Ishikawa (cell line): Measurements from ENCODE around the gene BANP.

Experiments
- CEBPB ChIP-seq: IDR thresholded peaks from 2 replicates; pipeline ENCODE4 v1.6.1; 2012
- CREB1 ChIP-seq: IDR thresholded peaks from 2 replicates; pipeline ENCODE4 v1.6.1; 2012; ENCODE audit warnings: low read depth
- EGR1 ChIP-seq: IDR thresholded peaks from 2 replicates; pipeline ENCODE4 v1.6.1; 2012
- EP300 ChIP-seq: IDR thresholded peaks from 2 replicates; pipeline ENCODE4 v1.6.1; 2012; ENCODE audit warnings: borderline replicate concordance
- FOXM1 ChIP-seq: IDR thresholded peaks from 2 replicates; pipeline ENCODE4 v1.6.1; 2012; ENCODE audit warnings: low read depth, borderline replicate concordance
- MAX ChIP-seq: IDR thresholded peaks from 2 replicates; pipeline ENCODE4 v1.6.1; 2012
- NFIC ChIP-seq: IDR thresholded peaks from 2 replicates; pipeline ENCODE4 v1.6.1; 2012
- RAD21 ChIP-seq: IDR thresholded peaks from 2 replicates; pipeline ENCODE4 v1.6.1; 2012; ENCODE audit warnings: low read depth
- REST ChIP-seq: IDR thresholded peaks from 2 replicates; pipeline ENCODE4 v1.6.1; 2012; ENCODE audit warnings: low read depth, mild to moderate bottlenecking
- TAF1 ChIP-seq: IDR thresholded peaks from 2 replicates; pipeline ENCODE4 v1.6.1; 2012; ENCODE audit warnings: low read depth, mild to moderate bottlenecking
- TCF12 ChIP-seq: IDR thresholded peaks from 2 replicates; pipeline ENCODE4 v1.6.1; 2012; ENCODE audit warnings: low read depth
- TEAD4 ChIP-seq: IDR thresholded peaks from 2 replicates; pipeline ENCODE4 v1.6.1; 2012
- USF1 ChIP-seq: IDR thresholded peaks from 2 replicates; pipeline ENCODE4 v1.6.1; 2012
- YY1 ChIP-seq: IDR thresholded peaks from 2 replicates; pipeline ENCODE4 v1.6.1; 2012; ENCODE audit warnings: low read depth
- ZBTB7A ChIP-seq: IDR thresholded peaks from 2 replicates; pipeline ENCODE4 v1.6.1; 2012; ENCODE audit warnings: low read depth

The BANP gene

GRCh38 chr16:87918338-87918737 lies 32.9 kb upstream of the BANP start:
- TF ChIP-seq TAF1 (no peak), CREB1 (no peak), YY1 (no peak), RAD21 (no peak), REST (no peak), NFIC (no peak)

GRCh38 chr16:87918866-87919680 lies 32.2 kb upstream of the BANP start:
- TF ChIP-seq NFIC = no peak

GRCh38 chr16:87919681-87919994 lies 31.6 kb upstream of the BANP start:
- TF ChIP-seq FOXM1 (no peak), REST (no peak), EGR1 (no peak), EP300 (no peak), RAD21 (no peak), YY1 (no peak), CEBPB (no peak), TAF1 (no peak), USF1 (no peak), TEAD4 (no peak)

- TF ChIP-seq TCF12 = no peak
- TF ChIP-seq USF1 = peak; percentile 92
Measured at GRCh38 chr16:87921236-87921773, 29.9 kb upstream of the BANP start.

GRCh38 chr16:87922250-87922871 lies 28.9 kb upstream of the BANP start:
- TF ChIP-seq EGR1 (no peak), CEBPB (no peak), EP300 (peak; percentile 75; the same call in 1 of the 2 replicates), MAX (peak; percentile 49), ZBTB7A (peak; percentile 65; the same call in 1 of the 2 replicates), TCF12 (peak; percentile 88), RAD21 (no peak), NFIC (peak; percentile 93), TEAD4 (peak; percentile 31; the same call in 1 of the 2 replicates), USF1 (no peak), FOXM1 (0 out of 2 replicates have a peak, but pooled peaks have one; percentile 15), YY1 (no peak), TAF1 (no peak), REST (no peak), CREB1 (no peak)
